ENCODE results near the gene RNF168. TPM values are rescaled to one million over a fixed set of nuclear protein-coding genes. Genes with fewer than 3 reads are reported as not detected.

RNF168 gene
- polyA plus RNA-seq, 1 donor (not counting 4 experiments of a cell fraction or from before 2014, with no cell fraction given) = 7.2 TPM

DNA sequence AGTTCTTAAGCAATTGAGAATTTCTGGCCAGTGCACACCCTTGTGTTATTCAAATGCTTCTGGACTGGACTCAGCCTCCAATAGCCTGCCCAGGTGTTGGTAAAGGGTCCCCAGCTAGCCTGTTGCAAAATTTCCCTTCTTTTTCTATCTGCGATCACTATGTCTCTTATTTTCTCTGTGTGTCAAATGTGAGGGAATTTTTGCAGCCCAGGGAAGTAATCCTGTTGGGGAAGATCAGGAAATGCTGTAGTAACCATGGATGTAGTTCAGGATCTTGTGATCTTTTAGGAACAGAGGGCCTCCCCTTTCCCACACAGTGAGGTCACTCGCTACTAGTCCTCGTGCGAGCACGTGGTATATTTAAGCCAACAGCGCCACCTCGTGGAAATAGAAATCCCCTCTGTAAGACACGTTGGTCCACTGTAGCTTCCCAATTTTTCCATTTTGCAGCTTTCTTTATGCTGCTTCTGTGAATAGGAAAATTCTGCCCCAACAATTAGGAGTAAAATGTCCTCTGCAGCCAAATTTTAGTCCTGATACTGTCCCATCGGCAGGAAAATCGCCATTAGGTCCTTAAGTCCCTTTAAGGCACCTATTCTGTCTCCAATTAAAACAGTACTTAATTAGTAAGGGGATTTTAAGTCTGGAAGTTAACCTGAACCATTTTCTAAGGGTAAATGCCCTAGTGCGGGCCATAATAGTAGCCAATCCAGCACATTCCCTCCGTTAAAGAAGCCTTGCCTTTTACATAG lies 15.6 kb upstream of the RNF168 start:
- H3K4me3 ChIP-seq (ENCODE audit: control insufficient read depth in 2 of 3, extremely low read depth in 1 of 3, insufficient read depth in 2 of 3, low read depth in 1 of 3, low read length in 3 of 3) = no peak overlapping the region
- TF ChIP-seq, protein P1, sequence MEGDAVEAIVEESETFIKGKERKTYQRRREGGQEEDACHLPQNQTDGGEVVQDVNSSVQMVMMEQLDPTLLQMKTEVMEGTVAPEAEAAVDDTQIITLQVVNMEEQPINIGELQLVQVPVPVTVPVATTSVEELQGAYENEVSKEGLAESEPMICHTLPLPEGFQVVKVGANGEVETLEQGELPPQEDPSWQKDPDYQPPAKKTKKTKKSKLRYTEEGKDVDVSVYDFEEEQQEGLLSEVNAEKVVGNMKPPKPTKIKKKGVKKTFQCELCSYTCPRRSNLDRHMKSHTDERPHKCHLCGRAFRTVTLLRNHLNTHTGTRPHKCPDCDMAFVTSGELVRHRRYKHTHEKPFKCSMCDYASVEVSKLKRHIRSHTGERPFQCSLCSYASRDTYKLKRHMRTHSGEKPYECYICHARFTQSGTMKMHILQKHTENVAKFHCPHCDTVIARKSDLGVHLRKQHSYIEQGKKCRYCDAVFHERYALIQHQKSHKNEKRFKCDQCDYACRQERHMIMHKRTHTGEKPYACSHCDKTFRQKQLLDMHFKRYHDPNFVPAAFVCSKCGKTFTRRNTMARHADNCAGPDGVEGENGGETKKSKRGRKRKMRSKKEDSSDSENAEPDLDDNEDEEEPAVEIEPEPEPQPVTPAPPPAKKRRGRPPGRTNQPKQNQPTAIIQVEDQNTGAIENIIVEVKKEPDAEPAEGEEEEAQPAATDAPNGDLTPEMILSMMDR (optimal IDR thresholded peaks at IDR 0.05 in 1 of 3, IDR thresholded peaks at IDR 0.05 in 1 of 3, conservative IDR thresholded peaks at IDR 0.05 in 1 of 3; ENCODE audit: extremely low read depth in 1 of 3, insufficient read depth in 2 of 3, low read length in 3 of 3) = peak; percentile 49 to 80 (median 55)
- TF ChIP-seq EZH2 (IDR thresholded peaks at IDR 0.05; ENCODE audit: low read length) = no peak
- no peaks in the 10 kb centered on the region for H4K20me1 ChIP-seq (ENCODE audit: control insufficient read depth, extremely low read depth, insufficient read depth, low read length)
- H3K9me1 ChIP-seq (ENCODE audit: control insufficient read depth, extremely low read depth, insufficient read depth, low read length) = no peaks in the 10 kb centered on the region
- peaks cover 9% of the 10 kb centered on the region for H3K9me3 ChIP-seq (ENCODE audit: control insufficient read depth, low read depth, low read length)
- no peak overlapping the region for H3K27ac ChIP-seq (ENCODE audit: control insufficient read depth, insufficient read depth, low read length)
- H3K4me1 ChIP-seq (ENCODE audit: control insufficient read depth, extremely low read depth, insufficient read depth, low read length) = peaks cover under 1% of the 10 kb centered on the region
- H3K4me2 ChIP-seq (ENCODE audit: control insufficient read depth, extremely low read depth, insufficient read depth, low read depth, low read length) = no peak overlapping the region
- no peaks in the 10 kb centered on the region for H3K36me3 ChIP-seq (ENCODE audit: control insufficient read depth in 2 of 2, extremely low read depth in 1 of 2, insufficient read depth in 2 of 2, low read length in 2 of 2)
- H3K9ac ChIP-seq (ENCODE audit: control insufficient read depth, extremely low read depth, insufficient read depth, low read length) = no peak overlapping the region
- dilution Hi-C loops (cut with MboI; ENCODE audit: extremely low pct_ligation_motif_present, low sequenced_read_pairs) = loop anchor here (25.0 kb wide), 1 partner anchor 257 kb away; no protein-coding TSS in a partner anchor
- H3K27me3 ChIP-seq (ENCODE audit: control insufficient read depth, extremely low read depth, insufficient read depth, low read length) = no peaks in the 10 kb centered on the region
- H2AFZ ChIP-seq (ENCODE audit: control insufficient read depth, low read length) = no peak overlapping the region
- FAIRE-seq (peak; percentile 58), DNase-seq (ENCODE audit: low read depth, low spot score) (no peak)
- no peaks in the 10 kb centered on the region for H3K79me2 ChIP-seq (ENCODE audit: control insufficient read depth, insufficient read depth, low read length)

DNA sequence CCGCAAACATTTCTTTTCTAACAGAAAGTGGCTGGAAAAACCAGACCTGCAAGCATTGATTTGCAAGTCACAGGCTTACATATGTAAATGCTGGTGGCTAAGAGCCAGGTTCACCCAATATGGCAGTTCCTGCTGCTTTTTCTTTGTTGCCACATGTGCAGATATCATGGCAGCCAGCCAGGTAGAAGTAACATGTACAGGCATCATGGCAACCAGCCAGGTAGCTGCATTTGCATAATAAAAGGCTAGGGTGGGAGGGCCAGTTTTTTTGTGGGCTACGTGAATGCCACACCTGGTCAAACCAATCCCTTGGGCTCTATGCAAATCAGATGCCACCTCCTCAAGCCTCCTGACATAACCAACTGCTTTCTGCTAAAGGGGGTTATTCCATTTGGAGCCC lies 14.4 kb upstream of the RNF168 start:
- FAIRE-seq (no peak), DNase-seq (ENCODE audit: low read depth, low spot score) (no peak)
- H2AFZ ChIP-seq (ENCODE audit: control insufficient read depth, low read length) = no peak overlapping the region
- no peaks in the 10 kb centered on the region for H3K36me3 ChIP-seq (ENCODE audit: control insufficient read depth in 2 of 2, extremely low read depth in 1 of 2, insufficient read depth in 2 of 2, low read length in 2 of 2)
- H3K4me3 ChIP-seq (ENCODE audit: control insufficient read depth in 2 of 3, extremely low read depth in 1 of 3, insufficient read depth in 2 of 3, low read depth in 1 of 3, low read length in 3 of 3) = no peak overlapping the region
- TF ChIP-seq EZH2 (IDR thresholded peaks at IDR 0.05; ENCODE audit: low read length) = no peak
- TF ChIP-seq, protein P1 (optimal IDR thresholded peaks at IDR 0.05 in 1 of 3, IDR thresholded peaks at IDR 0.05 in 1 of 3, conservative IDR thresholded peaks at IDR 0.05 in 1 of 3; ENCODE audit: extremely low read depth in 1 of 3, insufficient read depth in 2 of 3, low read length in 3 of 3) = no peak
- H3K9me1 ChIP-seq (ENCODE audit: control insufficient read depth, extremely low read depth, insufficient read depth, low read length) = no peaks in the 10 kb centered on the region
- H3K79me2 ChIP-seq (ENCODE audit: control insufficient read depth, insufficient read depth, low read length) = no peaks in the 10 kb centered on the region
- no peaks in the 10 kb centered on the region for H3K27me3 ChIP-seq (ENCODE audit: control insufficient read depth, extremely low read depth, insufficient read depth, low read length)
- no peak overlapping the region for H3K27ac ChIP-seq (ENCODE audit: control insufficient read depth, insufficient read depth, low read length)
- no peaks in the 10 kb centered on the region for H4K20me1 ChIP-seq (ENCODE audit: control insufficient read depth, extremely low read depth, insufficient read depth, low read length)
- dilution Hi-C loops (cut with MboI; ENCODE audit: extremely low pct_ligation_motif_present, low sequenced_read_pairs) = loop anchor here (25.0 kb wide), 1 partner anchor 256 kb away; no protein-coding TSS in a partner anchor
- H3K4me2 ChIP-seq (ENCODE audit: control insufficient read depth, extremely low read depth, insufficient read depth, low read depth, low read length) = no peak overlapping the region
- H3K9me3 ChIP-seq (ENCODE audit: control insufficient read depth, low read depth, low read length) = peaks cover 9% of the 10 kb centered on the region
- no peak overlapping the region for H3K9ac ChIP-seq (ENCODE audit: control insufficient read depth, extremely low read depth, insufficient read depth, low read length)
- peaks cover 4% of the 10 kb centered on the region for H3K4me1 ChIP-seq (ENCODE audit: control insufficient read depth, extremely low read depth, insufficient read depth, low read length)
